HepG2 (cell line): ENCODE measurements around the gene INPP5K. TPM values are rescaled to one million over a fixed set of nuclear protein-coding genes. Genes with fewer than 3 reads are reported as not detected.

Source experiments
- ARID2 ChIP-seq: sonication (generic); formaldehyde crosslinking; IDR thresholded peaks from 2 replicates; pipeline ENCODE4 v1.8.1; 2022; ENCODE audit warnings: mild to moderate bottlenecking, missing genetic modification reagents, borderline replicate concordance
- FOXA1 ChIP-seq, 2 experiments: fragments of 450-650 bp in 1 of 2; sonication (generic) in 1 of 2; formaldehyde crosslinking in 1 of 2; IDR thresholded peaks; 2 replicates each; pipeline versions ENCODE4 v1.4.0 to v1.6.1; 2016 to 2020; ENCODE audit warnings: missing genetic modification reagents in 1 of 2
- HMGXB3 ChIP-seq: sonication (generic); formaldehyde crosslinking; IDR thresholded peaks from 2 replicates; pipeline ENCODE4 v1.4.0; 2020; ENCODE audit warnings: missing genetic modification reagents, borderline replicate concordance
- HNRNPK ChIP-seq: fragments of 200-400 bp; formaldehyde crosslinking; IDR thresholded peaks from 2 replicates; pipeline ENCODE4 v1.6.1; 2018; ENCODE audit warnings: low read length, low read depth, moderate library complexity, mild to moderate bottlenecking; ENCODE audit not compliant: poor library complexity, severe bottlenecking
- MLLT10 ChIP-seq: sonication (generic); formaldehyde crosslinking; IDR thresholded peaks from 2 replicates; pipeline ENCODE4 v1.4.0; 2020; ENCODE audit warnings: missing genetic modification reagents
- MNT ChIP-seq: fragments of 450-650 bp; IDR thresholded peaks from 2 replicates; pipeline ENCODE4 v1.6.1; 2016
- RAD51 ChIP-seq: fragments of 450-650 bp; IDR thresholded peaks from 2 replicates; pipeline ENCODE4 v1.6.1; 2016; ENCODE audit warnings: borderline replicate concordance
- RBAK ChIP-seq: sonication (generic); formaldehyde crosslinking; IDR thresholded peaks from 2 replicates; pipeline ENCODE4 v1.5.1; 2020; ENCODE audit warnings: mild to moderate bottlenecking, missing genetic modification reagents
- ZBED4 ChIP-seq: sonication (generic); formaldehyde crosslinking; IDR thresholded peaks from 2 replicates; pipeline ENCODE4 v1.4.0; 2020; ENCODE audit warnings: missing genetic modification reagents, borderline replicate concordance
- ZNF646 ChIP-seq: sonication (generic); formaldehyde crosslinking; IDR thresholded peaks from 2 replicates; pipeline ENCODE4 v1.9.0; 2021; ENCODE audit warnings: mild to moderate bottlenecking, missing genetic modification reagents
- polyA plus RNA-seq, 8 experiments: library from polyadenylated mRNA; depleted of rRNA in 3 of 8; stranded (reverse) in 7 of 8; unstranded in 1 of 8; fragments of >200 nt; fragmentation: Illumina TruSeq in 4 of 8; extraction: Trizol in 4 of 8; gene quantifications; 2 replicates each; pipeline versions ENCODE4 v1.2.1 to v1.2.3, GENCODE V29; 2011 to 2016; ENCODE audit warnings: low read depth in 4 of 8, missing spikeins in 1 of 8, mixed read lengths in 1 of 8; ENCODE audit not compliant: insufficient read depth in 1 of 8
- total RNA-seq, 5 experiments: library from RNA; depleted of rRNA; stranded (reverse); fragments of >200 nt; fragmentation: Illumina TruSeq; extraction: Trizol; gene quantifications; 2 replicates each; pipeline ENCODE4 v1.2.3, GENCODE V29; 2016; ENCODE audit warnings: low read depth in 1 of 5

Gene INPP5K
- total and polyA plus RNA-seq, 2 of the 13 experiments (the other 11 are each of a cell fraction or from before 2014, with no cell fraction given), result 4.8 to 9.6 TPM

GRCh38 chr17:1490643-1491442 lies 25.6 kb downstream of the INPP5K start (continued):
- no peak for TF ChIP-seq HMGXB3 (CRISPR knock-in tag)
- TF ChIP-seq RAD51, result no peak
- no peak for TF ChIP-seq RBAK (CRISPR knock-in tag)
- no peak for TF ChIP-seq MNT
- TF ChIP-seq FOXA1 (IDR thresholded peaks at IDR 0.05), result no peak
- no peak for TF ChIP-seq FOXA1 (CRISPR knock-in tag; IDR thresholded peaks at IDR 0.05)
- no peak for TF ChIP-seq ZNF646
- TF ChIP-seq ZBED4 (CRISPR knock-in tag), result no peak
- no peak for TF ChIP-seq ARID2 (CRISPR knock-in tag)
- no peak for TF ChIP-seq MLLT10 (CRISPR knock-in tag)
- no peak for TF ChIP-seq HNRNPK
